ENCODE results near the gene RNASEH2C. TPM values are rescaled to one million over a fixed set of nuclear protein-coding genes. Genes with fewer than 3 reads are reported as not detected.

Gene RNASEH2C
- total RNA-seq, 2 donors from 2014 or later, result 41.6 to 47.9 TPM

GRCh38 chr11:65714433-65714832 is 6.2 kb downstream of the RNASEH2C start:
- peaks cover 62% of the 10 kb centered on the region for H3K36me3 Mint-ChIP-seq (ENCODE audit: low read depth)
- no peak for TF ChIP-seq CTCF (conservative IDR thresholded peaks at IDR 0.05)
- Histone ChIP-seq H3K9me3 (ENCODE audit: control insufficient read depth, low read length) (no peaks in the 10 kb centered on the region), H3K4me1 (ENCODE audit: control insufficient read depth, insufficient read depth, low read length) (no peaks in the 10 kb centered on the region), H3K27ac (ENCODE audit: low read depth, low read length) (no peak overlapping the region), H3K27me3 (ENCODE audit: control insufficient read depth, insufficient read depth, low read length, poor library complexity, severe bottlenecking) (no peaks in the 10 kb centered on the region), H3K9ac (ENCODE audit: extremely low read depth, low read length, poor library complexity, severe bottlenecking) (no peak overlapping the region), H3K4me3 (ENCODE audit: low read length) (no peak overlapping the region), H3K36me3 (ENCODE audit: control insufficient read depth, insufficient read depth, low read length) (peaks cover 60% of the 10 kb centered on the region)
- DNase-seq, result no peak
- 95 to 99% methylated on average over 9 to 16 of the region's 16 CpGs for WGBS, 2 experiments (ENCODE audit: insufficient coverage in 1 of 2, insufficient read length in 1 of 2)
- peaks cover 6% of the 10 kb centered on the region for H3K4me1 Mint-ChIP-seq
- peaks cover 2% of the 10 kb centered on the region for H3K27me3 Mint-ChIP-seq (ENCODE audit: insufficient read depth)
- H3K4me3 Mint-ChIP-seq, result no peak overlapping the region
- H3K27ac Mint-ChIP-seq, result no peak overlapping the region
- H3K9me3 Mint-ChIP-seq, result peaks cover 4% of the 10 kb centered on the region

GRCh38 chr11:65713212-65713969 is 7.2 kb downstream of the RNASEH2C start:
- DNase-seq, result no peak
- Mint-ChIP-seq H3K27ac (no peak overlapping the region), H3K27me3 (ENCODE audit: insufficient read depth) (peaks cover 5% of the 10 kb centered on the region), H3K4me1 (no peaks in the 10 kb centered on the region), H3K36me3 (ENCODE audit: low read depth) (peaks cover 51% of the 10 kb centered on the region), H3K9me3 (peaks cover 7% of the 10 kb centered on the region), H3K4me3 (peak overlapping the region; percentile 81)
- Histone ChIP-seq H3K4me1 (ENCODE audit: control insufficient read depth, insufficient read depth, low read length) (no peaks in the 10 kb centered on the region), H3K9me3 (ENCODE audit: control insufficient read depth, low read length) (peaks cover 3% of the 10 kb centered on the region), H3K27me3 (ENCODE audit: control insufficient read depth, insufficient read depth, low read length, poor library complexity, severe bottlenecking) (no peaks in the 10 kb centered on the region), H3K9ac (ENCODE audit: extremely low read depth, low read length, poor library complexity, severe bottlenecking) (no peak overlapping the region), H3K4me3 (ENCODE audit: low read length) (peak overlapping the region; percentile 92), H3K36me3 (ENCODE audit: control insufficient read depth, insufficient read depth, low read length) (peaks cover 51% of the 10 kb centered on the region), H3K27ac (ENCODE audit: low read depth, low read length) (no peak overlapping the region)
- WGBS, 2 experiments (ENCODE audit: insufficient coverage in 1 of 2, insufficient read length in 1 of 2), result 95 to 97% methylated on average over 14 to 23 of the region's 24 CpGs
- TF ChIP-seq CTCF (conservative IDR thresholded peaks at IDR 0.05), result no peak

- H3K4me3 ChIP-seq (ENCODE audit: low read length), result peak overlapping the region; percentile 92
- H3K9ac ChIP-seq (ENCODE audit: extremely low read depth, low read length, poor library complexity, severe bottlenecking), result peak overlapping the region; percentile 22
- peaks cover 9% of the 10 kb centered on the region for H3K9me3 Mint-ChIP-seq
- no peak overlapping the region for H3K27ac ChIP-seq (ENCODE audit: low read depth, low read length)
- H3K27ac Mint-ChIP-seq, result peak overlapping the region; percentile 99
- H3K36me3 ChIP-seq (ENCODE audit: control insufficient read depth, insufficient read depth, low read length), result peaks cover 44% of the 10 kb centered on the region
- 66 to 67% methylated on average over 8 to 11 of the region's 11 CpGs for WGBS, 2 experiments (ENCODE audit: insufficient coverage in 1 of 2, insufficient read length in 1 of 2)
- H3K9me3 ChIP-seq (ENCODE audit: control insufficient read depth, low read length), result peaks cover 8% of the 10 kb centered on the region
- DNase-seq, result no peak
- no peaks in the 10 kb centered on the region for H3K4me1 ChIP-seq (ENCODE audit: control insufficient read depth, insufficient read depth, low read length)
- peak overlapping the region; percentile 81 for H3K4me3 Mint-ChIP-seq
- H3K4me1 Mint-ChIP-seq, result no peaks in the 10 kb centered on the region
- peaks cover 10% of the 10 kb centered on the region for H3K27me3 Mint-ChIP-seq (ENCODE audit: insufficient read depth)
- H3K36me3 Mint-ChIP-seq (ENCODE audit: low read depth), result peaks cover 44% of the 10 kb centered on the region
- no peaks in the 10 kb centered on the region for H3K27me3 ChIP-seq (ENCODE audit: control insufficient read depth, insufficient read depth, low read length, poor library complexity, severe bottlenecking)
- no peak for TF ChIP-seq CTCF (conservative IDR thresholded peaks at IDR 0.05)
Measured at GRCh38 chr11:65712633-65713076, 7.9 kb downstream of the RNASEH2C start.
